GM12891 (cell line): ENCODE measurements around the gene CLEC4G.
"Not testable (repeated sequence)": the region's sequence is repeated elsewhere in the genome, so short reads cannot be mapped to it uniquely, and the experiment has no call there.

Experiments
- DNase-seq: peaks from one replicate; pipeline ENCODE4 v3.0.0; 2011; ENCODE audit warnings: low spot score; ENCODE audit not compliant: insufficient read length
- FAIRE-seq: peaks from 2 replicates; lab custom pipeline; 2011; peaks lifted over from hg19 to GRCh38; lab: Jason Lieb, UNC
- PAX5 ChIP-seq: IDR thresholded peaks from 2 replicates; pipeline ENCODE4 v1.6.1; 2011; ENCODE audit warnings: low read length, moderate library complexity, mild to moderate bottlenecking; ENCODE audit not compliant: insufficient read depth, severe bottlenecking
- POLR2A ChIP-seq: IDR thresholded peaks from 2 replicates; pipeline ENCODE4 v1.6.1; 2011; ENCODE audit warnings: low read depth, low read length, control low read depth
- POLR2AphosphoS5 ChIP-seq: IDR thresholded peaks from 2 replicates; pipeline ENCODE4 v1.6.1; 2011; ENCODE audit warnings: low read depth, low read length, control low read depth
- POU2F2 ChIP-seq: IDR thresholded peaks from 2 replicates; pipeline ENCODE4 v1.6.1; 2011; ENCODE audit warnings: low read depth, mild to moderate bottlenecking, control low read depth, low read length, moderate library complexity
- SPI1 ChIP-seq: IDR thresholded peaks from 2 replicates; pipeline ENCODE4 v1.6.1; 2011; ENCODE audit warnings: low read depth, low read length, control low read depth
- TAF1 ChIP-seq: IDR thresholded peaks from 2 replicates; pipeline ENCODE4 v1.6.1; 2011; ENCODE audit warnings: low read depth, low read length, control low read depth

The CLEC4G gene

DNA sequence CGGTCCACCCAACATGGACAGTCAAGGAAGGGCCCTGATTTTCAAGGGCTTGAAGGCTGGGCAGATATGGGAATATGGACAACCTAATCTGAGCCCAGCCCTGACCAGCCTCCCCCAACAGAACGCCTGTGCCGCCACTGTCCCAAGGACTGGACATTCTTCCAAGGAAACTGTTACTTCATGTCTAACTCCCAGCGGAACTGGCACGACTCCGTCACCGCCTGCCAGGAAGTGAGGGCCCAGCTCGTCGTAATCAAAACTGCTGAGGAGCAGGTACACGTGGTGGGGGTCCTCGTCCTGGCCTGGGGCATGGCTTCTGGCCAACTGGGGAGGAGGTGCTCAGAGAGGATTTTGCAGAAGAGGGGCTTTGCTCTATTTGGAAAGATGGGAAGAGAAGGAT is 34.6 kb upstream of the CLEC4G start:
- FAIRE-seq (no peak), DNase-seq (no peak)
- no peak for TF ChIP-seq POLR2AphosphoS5
- TF ChIP-seq POLR2A = no peak
- TF ChIP-seq SPI1 = no peak
- TF ChIP-seq PAX5 = no peak
- TF ChIP-seq TAF1 = no peak
- TF ChIP-seq POU2F2 = no peak

- not testable (repeated sequence) for FAIRE-seq, DNase-seq
These were observed 33.1 kb upstream of the CLEC4G start for GRCh38 chr19:7765043-7765442.

GRCh38 chr19:7764157-7764556 is 32.2 kb upstream of the CLEC4G start:
- DNase-seq, FAIRE-seq: not testable (repeated sequence)

DNA sequence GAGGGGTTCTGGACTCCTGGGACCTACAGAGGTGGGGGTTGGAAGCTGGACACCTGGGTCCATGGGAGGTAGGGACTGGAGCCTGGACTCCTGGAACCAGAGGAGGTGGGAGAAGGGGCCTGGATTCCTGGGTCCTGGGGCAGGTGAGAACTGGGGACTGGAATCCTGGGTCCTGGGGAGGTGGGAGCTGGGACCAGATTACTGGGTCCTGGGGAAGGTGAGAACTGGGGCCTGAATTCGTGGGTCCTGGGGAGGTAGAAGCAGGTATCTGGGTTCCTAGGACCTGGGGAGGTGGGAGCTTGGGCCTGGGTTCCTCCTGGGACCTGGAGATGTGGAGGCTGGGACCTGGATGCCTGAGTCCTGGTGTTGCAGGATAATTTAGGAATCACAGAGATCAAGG is 31.8 kb upstream of the CLEC4G start:
- DNase-seq (no peak), FAIRE-seq (no peak)
- TF ChIP-seq PAX5 = no peak
- TF ChIP-seq TAF1 = no peak

DNA sequence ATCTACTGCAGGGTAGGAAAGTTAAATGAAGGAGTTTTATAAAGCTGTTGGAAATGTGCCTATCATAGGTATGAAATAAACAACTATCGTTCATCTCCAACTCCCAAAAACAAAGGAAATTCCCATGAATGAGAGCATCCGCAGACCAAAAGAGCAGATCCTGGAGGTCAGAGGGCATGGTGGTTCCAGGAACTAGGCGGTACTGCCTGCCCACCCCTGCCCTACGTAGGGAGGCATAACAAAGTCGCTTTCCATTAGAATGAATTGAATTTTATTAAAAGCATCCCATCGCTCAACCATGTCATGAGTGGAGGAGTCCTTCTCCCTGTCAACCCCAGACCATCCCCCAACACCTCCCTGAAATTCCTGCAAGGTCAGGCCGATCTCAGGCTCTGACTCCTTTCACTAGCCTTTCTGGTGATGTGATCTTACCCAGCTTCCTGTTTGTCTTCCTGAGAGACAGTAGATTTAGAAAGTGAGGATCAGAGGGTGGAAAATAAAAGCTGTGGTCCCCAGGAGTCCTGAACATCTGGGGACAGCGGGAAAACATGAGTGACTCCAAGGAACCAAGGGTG is 30.9 kb upstream of the CLEC4G start, which contains the start of gene CLEC4M:
Gene CLEC4M (plus strand): TSS at position 525 of the 575 bp plus-strand sequence. CDS start 24 bp downstream, at position 549.
- FAIRE-seq (no peak), DNase-seq (no peak)
- TF ChIP-seq POLR2AphosphoS5 (no peak), TAF1 (no peak), PAX5 (no peak), POLR2A (no peak), SPI1 (no peak), POU2F2 (no peak)

GRCh38 chr19:7759156-7759555 is 27.2 kb upstream of the CLEC4G start:
- DNase-seq (no peak), FAIRE-seq (no peak)
- no peak for TF ChIP-seq PAX5
- no peak for TF ChIP-seq POLR2AphosphoS5
- no peak for TF ChIP-seq SPI1
- no peak for TF ChIP-seq POU2F2
- no peak for TF ChIP-seq TAF1
- no peak for TF ChIP-seq POLR2A

- no peak for FAIRE-seq
These were observed 25.4 kb upstream of the CLEC4G start for GRCh38 chr19:7757358-7757757.

DNA sequence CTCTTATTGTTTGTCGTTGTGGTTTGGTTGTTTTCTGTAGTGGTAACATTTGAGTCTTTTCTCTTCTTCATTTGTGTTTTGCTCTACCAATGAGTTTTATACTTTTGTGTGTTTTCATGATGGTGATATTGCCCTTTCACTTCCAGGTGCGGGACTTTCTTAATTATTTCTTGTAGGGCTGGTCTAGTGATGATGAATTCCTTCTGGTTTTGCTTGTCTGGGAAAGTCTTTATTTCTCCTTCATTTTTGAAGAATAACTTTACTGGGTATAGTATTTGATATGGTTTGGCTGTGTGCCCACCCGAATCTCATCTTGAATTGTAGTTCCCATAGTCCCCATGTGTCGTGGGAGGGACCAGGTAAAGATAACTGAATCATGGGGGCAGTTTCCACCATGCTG is 24.3 kb upstream of the CLEC4G start:
- TF ChIP-seq SPI1 (no peak), TAF1 (no peak), POLR2A (no peak), POLR2AphosphoS5 (no peak), PAX5 (no peak), POU2F2 (no peak)
- FAIRE-seq = no peak
- no peak for DNase-seq

More at GRCh38 chr19:7757358-7757757, 25.4 kb upstream of the CLEC4G start:
- no peak for DNase-seq
- TF ChIP-seq SPI1 (no peak), POLR2AphosphoS5 (no peak), TAF1 (no peak), PAX5 (no peak), POLR2A (no peak), POU2F2 (no peak)

GRCh38 chr19:7751157-7751783 is 19.4 kb upstream of the CLEC4G start:
- no peak for TF ChIP-seq SPI1
- TF ChIP-seq POLR2AphosphoS5 = no peak
- TF ChIP-seq POU2F2 = no peak
- FAIRE-seq = peak; percentile 93
- no peak for DNase-seq

DNA sequence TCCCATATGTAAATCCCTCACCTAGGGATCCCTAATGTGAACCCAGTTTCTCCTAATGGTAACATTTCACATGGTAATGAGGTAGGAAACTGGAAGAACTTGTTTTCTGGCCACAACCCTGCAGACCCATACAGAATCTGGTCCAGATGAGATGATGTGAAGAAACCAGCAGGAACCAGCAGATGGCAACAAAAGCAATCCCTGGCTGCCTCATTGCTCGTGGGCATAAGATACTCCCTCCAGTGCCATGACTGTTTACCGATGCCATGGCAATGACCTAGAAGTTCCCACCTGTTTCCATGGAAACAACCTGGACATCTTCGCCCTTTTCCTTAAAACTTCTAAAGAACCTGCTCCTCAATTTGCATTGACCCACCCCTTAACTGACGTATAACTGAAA is 16.8 kb upstream of the CLEC4G start:
- no peak for TF ChIP-seq POLR2AphosphoS5
- no peak for TF ChIP-seq PAX5
- TF ChIP-seq POLR2A = no peak
- no peak for TF ChIP-seq SPI1
- no peak for TF ChIP-seq POU2F2
- no peak for TF ChIP-seq TAF1
- DNase-seq (no peak), FAIRE-seq (no peak)
